ENCODE measurements around the gene HIF3A.

HIF3A gene

GRCh38 chr19:46376241-46377153, 79.7 kb downstream of the HIF3A start:
- in situ Hi-C loops (cut with HindIII; ENCODE audit: low sequenced_read_pairs): no loop called here

DNA sequence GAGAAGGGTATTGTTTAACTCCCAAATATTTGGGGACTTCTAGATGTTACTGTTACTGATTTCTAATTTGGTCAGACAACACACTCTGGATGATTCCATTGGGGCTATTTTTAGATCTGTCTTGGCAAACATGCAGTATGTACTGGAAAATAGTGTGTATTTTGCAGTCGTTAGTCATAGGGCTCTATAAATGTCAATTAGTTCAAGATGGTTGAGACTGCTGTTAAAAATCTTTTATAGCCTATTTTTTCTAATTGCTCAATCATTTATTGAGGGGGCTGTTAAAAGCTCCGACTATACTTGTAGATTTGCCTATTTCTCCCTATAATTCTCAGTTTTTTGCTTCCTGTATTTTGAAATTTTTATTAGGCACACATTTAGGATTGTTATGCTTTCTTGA, 81.4 kb downstream of the HIF3A start:
- in situ Hi-C loops (cut with HindIII; ENCODE audit: low sequenced_read_pairs): no loop called here

- in situ Hi-C loops (cut with HindIII; ENCODE audit: low sequenced_read_pairs): no loop called here
Measured at GRCh38 chr19:46380690-46381089, 83.8 kb downstream of the HIF3A start.

GRCh38 chr19:46381346-46381745, 84.5 kb downstream of the HIF3A start:
- in situ Hi-C loops (cut with HindIII; ENCODE audit: low sequenced_read_pairs): no loop called here

GRCh38 chr19:46381756-46382345, 85.0 kb downstream of the HIF3A start:
- in situ Hi-C loops (cut with HindIII; ENCODE audit: low sequenced_read_pairs): no loop called here

- in situ Hi-C loops (cut with HindIII; ENCODE audit: low sequenced_read_pairs): no loop called here
Measured at GRCh38 chr19:46383171-46383815, 86.5 kb downstream of the HIF3A start.

GRCh38 chr19:46383846-46384245, 87.0 kb downstream of the HIF3A start:
- in situ Hi-C loops (cut with HindIII; ENCODE audit: low sequenced_read_pairs): no loop called here

GRCh38 chr19:46384396-46384795, 87.6 kb downstream of the HIF3A start:
- in situ Hi-C loops (cut with HindIII; ENCODE audit: low sequenced_read_pairs): no loop called here

DNA sequence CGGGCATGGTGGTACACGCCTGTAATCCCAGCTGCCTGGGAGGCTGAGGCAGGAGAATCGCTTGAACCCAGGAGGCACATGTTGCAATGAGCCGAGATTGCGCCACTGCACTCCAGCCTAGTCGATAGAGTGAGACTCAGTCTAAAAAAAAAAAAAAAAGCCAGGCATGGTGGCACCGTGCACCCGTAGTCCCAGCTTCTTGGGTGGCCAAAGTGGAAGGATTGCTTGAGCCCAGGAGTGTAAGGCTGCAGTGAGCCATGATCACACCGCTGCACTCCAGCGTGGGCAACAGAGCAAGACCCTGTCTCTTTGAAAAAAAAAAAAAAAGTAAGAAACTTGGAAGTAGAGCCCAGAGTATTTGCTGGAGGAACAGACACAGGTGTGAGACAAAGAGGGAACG, 88.8 kb downstream of the HIF3A start:
- in situ Hi-C loops (cut with HindIII; ENCODE audit: low sequenced_read_pairs): no loop called here

DNA sequence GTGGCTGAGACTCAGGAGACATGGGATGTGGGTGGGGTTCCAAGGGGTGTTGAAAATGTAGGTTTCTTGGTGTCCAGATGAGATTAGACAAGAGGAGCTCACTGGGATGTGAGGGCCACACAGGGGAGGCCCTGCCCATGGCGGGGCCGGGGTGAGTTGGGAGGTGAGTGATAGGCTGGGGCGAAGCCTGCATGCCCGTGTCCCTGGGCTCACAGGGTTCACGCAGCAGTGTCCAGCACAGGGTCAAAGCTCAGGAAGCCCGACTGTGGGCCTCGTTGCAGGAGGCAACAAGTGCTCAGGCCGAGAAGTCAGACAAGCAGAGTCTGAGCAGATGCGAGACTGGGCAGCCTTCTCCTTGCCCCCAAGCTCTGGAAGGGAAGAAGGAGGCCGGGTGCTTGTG, 89.3 kb downstream of the HIF3A start:
- in situ Hi-C loops (cut with HindIII; ENCODE audit: low sequenced_read_pairs): no loop called here

- in situ Hi-C loops (cut with HindIII; ENCODE audit: low sequenced_read_pairs): no loop called here
Measured at GRCh38 chr19:46386996-46387712, 90.3 kb downstream of the HIF3A start.

DNA sequence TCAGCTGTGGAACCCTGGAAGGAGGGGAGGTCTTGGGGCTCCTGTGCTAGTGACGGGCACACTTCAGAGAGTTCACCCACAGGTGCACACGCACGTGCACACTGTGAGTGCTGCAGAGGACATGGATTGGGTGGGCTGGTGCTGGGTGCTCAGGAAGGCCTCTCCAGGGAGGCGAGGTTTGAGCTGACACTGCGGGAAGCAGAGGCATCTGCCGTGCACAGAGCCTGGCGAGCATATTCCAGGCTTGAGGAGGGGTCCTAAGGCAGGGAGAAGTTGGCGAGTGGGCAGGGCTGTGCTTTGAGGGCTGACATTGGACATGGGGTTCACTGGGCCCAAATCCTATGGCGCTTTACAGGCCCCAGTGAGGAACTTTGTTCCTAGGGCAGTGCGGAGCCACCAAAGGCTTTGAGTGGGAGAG, 90.9 kb downstream of the HIF3A start:
- in situ Hi-C loops (cut with HindIII; ENCODE audit: low sequenced_read_pairs): no loop called here

DNA sequence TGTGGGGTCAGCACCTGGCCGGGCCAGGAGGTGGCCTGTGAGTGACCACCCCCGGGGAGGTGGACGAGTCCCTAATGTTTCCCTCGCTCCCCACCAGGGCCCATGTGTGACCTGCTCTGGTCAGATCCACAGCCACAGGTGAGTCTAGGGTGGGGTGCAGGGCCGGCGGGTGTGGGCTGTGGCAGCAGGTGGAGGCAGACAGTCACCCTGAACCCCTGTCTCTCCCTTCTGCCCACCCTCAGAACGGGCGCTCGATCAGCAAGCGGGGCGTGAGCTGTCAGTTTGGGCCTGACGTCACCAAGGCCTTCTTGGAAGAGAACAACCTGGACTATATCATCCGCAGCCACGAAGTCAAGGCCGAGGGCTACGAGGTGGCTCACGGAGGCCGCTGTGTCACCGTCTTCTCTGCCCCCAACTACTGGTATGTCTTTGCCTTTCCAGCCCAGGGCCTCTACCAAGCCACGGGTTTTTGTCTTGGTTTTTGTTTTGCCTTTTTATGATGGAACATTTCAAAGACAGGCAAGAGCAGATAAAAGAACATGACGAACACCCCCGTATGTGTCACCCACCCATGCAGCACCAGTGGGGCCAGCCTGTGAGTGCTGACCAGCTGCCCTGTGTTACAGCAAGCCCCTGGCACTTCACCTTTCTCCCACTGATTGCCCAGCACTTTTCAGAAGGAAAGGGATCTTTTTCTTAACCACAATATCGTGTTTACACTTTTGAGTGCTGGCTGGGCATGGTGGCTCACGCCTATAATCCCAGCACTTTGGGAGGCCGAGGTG, 91.7 kb downstream of the HIF3A start:
- in situ Hi-C loops (cut with HindIII; ENCODE audit: low sequenced_read_pairs): no loop called here

DNA sequence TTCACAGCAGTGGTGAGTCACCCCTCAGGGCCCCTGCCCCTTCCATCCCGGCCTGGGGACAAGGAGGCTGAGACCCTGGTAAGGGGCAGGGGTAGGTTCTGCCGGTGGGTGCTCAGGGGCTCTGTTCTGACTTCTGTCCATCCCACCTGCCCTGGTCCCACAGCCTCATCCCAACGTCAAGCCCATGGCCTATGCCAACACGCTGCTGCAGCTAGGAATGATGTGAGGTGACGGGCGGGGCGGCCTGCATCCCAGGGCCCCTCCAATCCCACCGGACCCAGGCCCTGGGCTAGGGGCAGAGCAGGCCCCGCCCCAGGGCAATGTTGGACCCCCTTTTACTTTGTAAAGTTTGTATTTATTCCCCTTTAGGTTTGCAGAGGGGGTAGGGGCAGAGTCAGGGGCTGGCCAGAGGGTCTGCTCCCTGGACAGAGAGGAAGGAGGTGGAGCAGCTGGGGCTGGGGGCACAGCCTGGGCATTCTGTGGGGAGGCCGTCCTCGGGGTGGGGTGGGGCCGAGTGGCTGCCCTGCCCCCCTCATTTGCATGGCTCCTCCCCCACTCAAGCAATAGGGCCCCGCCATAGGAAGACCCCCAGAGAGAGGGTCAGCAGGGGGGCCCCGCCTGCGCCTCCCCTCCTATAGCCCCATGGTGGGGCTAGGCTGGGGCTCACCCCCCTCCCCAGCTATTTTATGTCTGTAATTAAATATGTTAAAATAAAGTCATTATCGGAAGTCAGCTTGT, 93.4 kb downstream of the HIF3A start:
- in situ Hi-C loops (cut with HindIII; ENCODE audit: low sequenced_read_pairs): no loop called here

DNA sequence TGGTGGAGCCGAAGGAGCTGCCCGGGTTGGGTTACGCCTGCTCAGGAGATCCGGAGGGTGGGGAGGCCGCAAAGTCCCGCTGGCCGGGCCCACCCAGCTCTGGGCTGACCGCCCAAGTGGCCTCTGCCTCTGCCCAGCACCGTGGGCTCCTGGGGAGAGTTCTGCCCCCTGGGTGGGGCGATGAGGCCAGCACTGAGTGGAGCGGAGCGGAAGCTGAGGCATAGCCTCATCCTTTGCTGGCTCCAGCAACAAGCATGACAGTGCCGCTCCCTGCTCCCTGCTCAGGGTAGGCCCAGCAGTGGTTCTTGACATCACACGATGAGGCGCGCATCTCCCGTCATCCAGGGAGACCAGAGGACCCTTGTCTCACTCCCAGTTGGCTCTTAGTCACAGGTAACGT, 94.0 kb downstream of the HIF3A start:
- in situ Hi-C loops (cut with HindIII; ENCODE audit: low sequenced_read_pairs): no loop called here

- in situ Hi-C loops (cut with HindIII; ENCODE audit: low sequenced_read_pairs): no loop called here
Measured at GRCh38 chr19:46391296-46392251, 94.7 kb downstream of the HIF3A start.

DNA sequence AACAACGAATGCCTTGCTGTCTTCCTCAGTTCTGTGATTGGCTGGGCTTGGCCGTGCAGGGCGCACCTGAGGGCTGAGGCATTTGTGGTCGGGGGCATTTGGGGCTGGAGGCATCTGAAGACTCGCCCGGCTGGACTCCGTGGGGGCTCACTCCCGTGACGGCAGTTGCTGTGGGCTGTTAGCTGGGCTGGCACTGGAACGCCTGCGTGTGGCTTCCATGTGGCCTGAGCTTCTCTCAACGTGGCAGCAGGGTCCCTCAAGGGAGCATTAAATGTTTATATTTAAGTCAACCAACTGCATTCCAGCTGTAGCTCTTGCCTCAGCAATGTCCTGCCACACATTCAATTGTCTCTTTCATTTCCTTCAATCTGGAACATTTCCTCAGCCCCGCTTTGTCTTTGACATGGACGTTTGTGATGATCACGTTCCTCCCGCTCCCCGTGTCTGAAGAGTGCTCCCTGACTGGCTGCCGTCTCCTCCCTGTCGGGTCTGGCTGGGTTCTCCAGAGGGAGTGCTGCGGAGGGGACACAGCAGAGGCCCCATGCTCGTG, 95.5 kb downstream of the HIF3A start:
- in situ Hi-C loops (cut with HindIII; ENCODE audit: low sequenced_read_pairs): no loop called here

- in situ Hi-C loops (cut with HindIII; ENCODE audit: low sequenced_read_pairs): no loop called here
Measured at GRCh38 chr19:46392837-46393236, 96.0 kb downstream of the HIF3A start.

Measured in endothelial cell of hepatic sinusoid (primary cell).